Keratinocyte (primary cell): ENCODE measurements around the gene SLC25A42. TPM values are rescaled to one million over a fixed set of nuclear protein-coding genes. Genes with fewer than 3 reads are reported as not detected.

ENCODE experiments used
- DNase-seq: peaks from one replicate; pipeline ENCODE4 v3.0.0-alpha.2; 2011; ENCODE audit warnings: low read depth, missing footprints, low spot score
- FAIRE-seq: peaks from 2 replicates; lab custom pipeline; 2011; peaks lifted over from hg19 to GRCh38; lab: Jason Lieb, UNC
- H2AFZ ChIP-seq: 2 replicates; pipeline ENCODE4 v1.6.0; 2012; ENCODE audit warnings: low read length, control low read depth, inconsistent platforms; ENCODE audit not compliant: control insufficient read depth
- H3K27ac ChIP-seq: 2 replicates; pipeline ENCODE4 v1.5.1; 2011; ENCODE audit warnings: low read length; ENCODE audit not compliant: control insufficient read depth, insufficient read depth
- H3K27me3 ChIP-seq: 3 replicates; pipeline ENCODE4 v1.6.0; 2011; ENCODE audit warnings: low read length; ENCODE audit not compliant: control insufficient read depth, insufficient read depth; ENCODE audit errors: extremely low read depth
- H3K36me3 ChIP-seq, 2 experiments: 2 replicates in 1 of 2; 3 replicates in 1 of 2; pipeline ENCODE4 v1.5.1; 2011; ENCODE audit warnings: low read length in 2 of 2, mild to moderate bottlenecking in 1 of 2; ENCODE audit not compliant: control insufficient read depth in 2 of 2, insufficient read depth in 2 of 2; ENCODE audit errors: extremely low read depth in 1 of 2
- H3K4me1 ChIP-seq: 3 replicates; pipeline ENCODE4 v1.5.1; 2011; ENCODE audit warnings: low read length; ENCODE audit not compliant: control insufficient read depth, insufficient read depth; ENCODE audit errors: extremely low read depth
- H3K4me2 ChIP-seq: 3 replicates; pipeline ENCODE4 v1.6.0; 2011; ENCODE audit warnings: low read depth, low read length; ENCODE audit not compliant: control insufficient read depth, insufficient read depth; ENCODE audit errors: extremely low read depth
- H3K4me3 ChIP-seq, 3 experiments: fragments of 200-600 bp in 1 of 3; sonication (generic) in 1 of 3; 2 replicates in 2 of 3; 3 replicates in 1 of 3; pipeline ENCODE4 v1.5.1; 2011 to 2016; ENCODE audit warnings: low read length in 3 of 3, mild to moderate bottlenecking in 3 of 3, control low read depth in 2 of 3, inconsistent platforms in 1 of 3, low read depth in 1 of 3, mixed read lengths in 1 of 3, mixed run types in 1 of 3, moderate library complexity in 1 of 3; ENCODE audit not compliant: control insufficient read depth in 2 of 3, insufficient read depth in 2 of 3; ENCODE audit errors: extremely low read depth in 1 of 3
- H3K79me2 ChIP-seq: 2 replicates; pipeline ENCODE4 v1.6.0; 2012; ENCODE audit warnings: low read length; ENCODE audit not compliant: control insufficient read depth, insufficient read depth
- H3K9ac ChIP-seq: 3 replicates; pipeline ENCODE4 v1.6.0; 2011; ENCODE audit warnings: low read length; ENCODE audit not compliant: control insufficient read depth, insufficient read depth; ENCODE audit errors: extremely low read depth
- H3K9me1 ChIP-seq: 3 replicates; pipeline ENCODE4 v1.6.0; 2011; ENCODE audit warnings: low read length; ENCODE audit not compliant: control insufficient read depth, insufficient read depth; ENCODE audit errors: extremely low read depth
- H3K9me3 ChIP-seq: 2 replicates; pipeline ENCODE4 v1.5.1; 2012; ENCODE audit warnings: low read depth, low read length; ENCODE audit not compliant: control insufficient read depth
- H4K20me1 ChIP-seq: 3 replicates; pipeline ENCODE4 v1.6.0; 2011; ENCODE audit warnings: low read length; ENCODE audit not compliant: control insufficient read depth, insufficient read depth; ENCODE audit errors: extremely low read depth
- EZH2 ChIP-seq: IDR thresholded peaks from one replicate; pipeline ENCODE4 v1.6.1; 2012; ENCODE audit warnings: inconsistent platforms, mild to moderate bottlenecking, low read length, moderate library complexity
- dilution Hi-C: fragments of 300-500 bp; cut with MboI; formaldehyde crosslinking; loops from one replicate; pipeline ENCODE4 v1.7.0; 2020; ENCODE audit warnings: low sequenced_read_pairs; ENCODE audit not compliant: extremely low pct_ligation_motif_present
- polyA plus RNA-seq, 5 experiments: library from polyadenylated mRNA; depleted of rRNA in 3 of 5; stranded (reverse) in 3 of 5; stranded (forward) in 1 of 5; unstranded in 1 of 5; fragments of >200 nt; gene quantifications; 1 replicate in 1 of 5; 2 replicates in 3 of 5; 3 replicates in 1 of 5; pipeline versions ENCODE4 v1.2.1 to v1.2.3, GENCODE V29; 2011 to 2012; ENCODE audit warnings: missing spikeins in 2 of 5, low read depth in 1 of 5, low replicate concordance in 1 of 5
- TF ChIP-seq, protein P1 (sequence below), 3 experiments: IDR thresholded peaks in 1 of 3; conservative IDR thresholded peaks in 1 of 3; optimal IDR thresholded peaks in 1 of 3; 2 replicates in 2 of 3; 3 replicates in 1 of 3; pipeline versions ENCODE3 to v1.5.1; 2011; ENCODE audit warnings: low read length in 3 of 3, mild to moderate bottlenecking in 3 of 3, moderate library complexity in 2 of 3, control low read depth in 1 of 3, inconsistent platforms in 1 of 3; ENCODE audit not compliant: insufficient read depth in 2 of 3; ENCODE audit errors: extremely low read depth in 1 of 3

SLC25A42 gene
- polyA plus RNA-seq, 1 donor (not counting 4 experiments of a cell fraction or from before 2014, with no cell fraction given), result 1.2 TPM

DNA sequence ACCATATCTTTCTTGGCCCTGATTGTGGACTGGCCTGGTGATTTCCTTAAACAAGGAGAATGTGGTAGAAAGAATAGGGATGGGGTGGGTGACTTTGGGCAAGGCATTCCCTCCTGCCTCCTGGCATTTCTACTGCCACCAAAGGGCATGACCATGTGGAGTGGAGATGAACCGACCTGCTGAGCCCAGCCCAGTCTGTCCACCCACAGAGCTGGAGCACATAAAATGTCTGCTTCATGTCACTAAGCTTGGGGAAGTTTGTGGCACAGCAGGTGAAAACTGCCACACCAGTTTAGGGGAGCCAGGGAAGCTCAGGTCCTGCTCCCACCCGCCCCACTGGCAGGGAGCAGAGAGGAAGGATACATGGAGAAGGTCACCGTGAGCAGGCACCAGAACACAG is 68.2 kb downstream of the SLC25A42 start:
- H3K4me1 ChIP-seq, result peaks cover 2% of the 10 kb centered on the region
- no peak for FAIRE-seq
- peaks cover 2 to 4% of the 10 kb centered on the region in 2 experiments for H3K36me3 ChIP-seq
- H3K27me3 ChIP-seq, result no peaks in the 10 kb centered on the region
- no peak overlapping the region for H2AFZ ChIP-seq
- no peak overlapping the region for H3K4me3 ChIP-seq
- no peak overlapping the region for H3K4me2 ChIP-seq
- TF ChIP-seq, protein P1, sequence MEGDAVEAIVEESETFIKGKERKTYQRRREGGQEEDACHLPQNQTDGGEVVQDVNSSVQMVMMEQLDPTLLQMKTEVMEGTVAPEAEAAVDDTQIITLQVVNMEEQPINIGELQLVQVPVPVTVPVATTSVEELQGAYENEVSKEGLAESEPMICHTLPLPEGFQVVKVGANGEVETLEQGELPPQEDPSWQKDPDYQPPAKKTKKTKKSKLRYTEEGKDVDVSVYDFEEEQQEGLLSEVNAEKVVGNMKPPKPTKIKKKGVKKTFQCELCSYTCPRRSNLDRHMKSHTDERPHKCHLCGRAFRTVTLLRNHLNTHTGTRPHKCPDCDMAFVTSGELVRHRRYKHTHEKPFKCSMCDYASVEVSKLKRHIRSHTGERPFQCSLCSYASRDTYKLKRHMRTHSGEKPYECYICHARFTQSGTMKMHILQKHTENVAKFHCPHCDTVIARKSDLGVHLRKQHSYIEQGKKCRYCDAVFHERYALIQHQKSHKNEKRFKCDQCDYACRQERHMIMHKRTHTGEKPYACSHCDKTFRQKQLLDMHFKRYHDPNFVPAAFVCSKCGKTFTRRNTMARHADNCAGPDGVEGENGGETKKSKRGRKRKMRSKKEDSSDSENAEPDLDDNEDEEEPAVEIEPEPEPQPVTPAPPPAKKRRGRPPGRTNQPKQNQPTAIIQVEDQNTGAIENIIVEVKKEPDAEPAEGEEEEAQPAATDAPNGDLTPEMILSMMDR (optimal IDR thresholded peaks at IDR 0.05 in 1 of 3, IDR thresholded peaks at IDR 0.05 in 1 of 3, conservative IDR thresholded peaks at IDR 0.05 in 1 of 3; ENCODE audit: extremely low read depth in 1 of 3, insufficient read depth in 2 of 3, low read length in 3 of 3), result no peak
- no peak for TF ChIP-seq EZH2
- no peak for DNase-seq
- peaks cover 1% of the 10 kb centered on the region for H3K79me2 ChIP-seq
- H3K9ac ChIP-seq, result no peak overlapping the region
- dilution Hi-C loops, result no loop called here
- no peaks in the 10 kb centered on the region for H3K9me1 ChIP-seq
- H3K27ac ChIP-seq, result no peak overlapping the region
- H3K9me3 ChIP-seq, result peaks cover 7% of the 10 kb centered on the region
- no peaks in the 10 kb centered on the region for H4K20me1 ChIP-seq

DNA sequence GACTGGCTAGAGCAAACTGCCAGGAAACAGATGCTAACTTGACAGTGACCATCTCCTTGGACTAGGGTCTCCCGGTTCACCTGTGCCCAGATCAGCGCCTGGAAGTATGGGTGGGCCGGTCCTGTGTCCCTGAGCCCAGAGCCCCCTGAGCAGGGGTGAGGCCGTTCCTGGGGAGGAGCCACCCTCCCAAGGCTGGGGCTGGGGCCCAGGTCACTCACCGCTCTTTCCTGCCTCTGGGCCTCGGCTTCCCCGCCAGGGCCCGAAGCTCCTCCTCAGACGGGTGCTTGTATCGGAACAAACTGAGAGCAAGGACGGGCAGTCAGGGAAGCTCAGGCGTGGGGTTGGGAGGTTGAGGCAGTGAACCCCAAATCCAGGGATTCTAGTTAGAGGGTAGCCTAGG is 69.1 kb downstream of the SLC25A42 start:
- Histone ChIP-seq H3K27me3 (no peaks in the 10 kb centered on the region), H3K4me2 (no peak overlapping the region), H3K9me3 (peaks cover 7% of the 10 kb centered on the region), H3K4me1 (peaks cover 6% of the 10 kb centered on the region), H3K27ac (no peak overlapping the region), H3K36me3 (peaks cover 2 to 4% of the 10 kb centered on the region in 2 experiments), H3K9me1 (no peaks in the 10 kb centered on the region), H3K79me2 (peaks cover 3% of the 10 kb centered on the region), H2AFZ (no peak overlapping the region), H3K9ac (no peak overlapping the region), H3K4me3 (no peak overlapping the region), H4K20me1 (no peaks in the 10 kb centered on the region)
- no peak for DNase-seq
- dilution Hi-C loops, result no loop called here
- TF ChIP-seq, protein P1 (optimal IDR thresholded peaks at IDR 0.05 in 1 of 3, IDR thresholded peaks at IDR 0.05 in 1 of 3, conservative IDR thresholded peaks at IDR 0.05 in 1 of 3; ENCODE audit: extremely low read depth in 1 of 3, insufficient read depth in 2 of 3, low read length in 3 of 3), result no peak
- no peak for TF ChIP-seq EZH2
- no peak for FAIRE-seq
